Left colon (tissue), 2 donors: ENCODE measurements around the gene NFE2. TPM values are rescaled to one million over a fixed set of nuclear protein-coding genes. Genes with fewer than 3 reads are reported as not detected.
"Not testable (repeated sequence)": the region's sequence is repeated elsewhere in the genome, so short reads cannot be mapped to it uniquely, and the experiment has no call there.

Experiments
- ATAC-seq: fragments of 200-7000 bp; cut with Tn5 transposase; one replicate; pipeline ENCODE4 v1.9.1; 2020; ENCODE audit warnings: mild to moderate bottlenecking, moderate library complexity
- DNase-seq, 2 donors: peaks; one replicate each; pipeline ENCODE4 v3.0.0-alpha.2; 2020
- intact Hi-C, 2 donors: fragments of 100-400 bp; cut with DNase I in 1 of 2; cut with micrococcal nuclease in 1 of 2; formaldehyde crosslinking; loops; one replicate each; pipeline versions ENCODE4 v1.11.2 to v1.14.0; 2022; cut with DNase I, micrococcal nuclease
- total RNA-seq, 2 donors: library from RNA; stranded (reverse); fragmentation: NEBNext Ultra II Directional; extraction: Animal tissue kit (Norgen Biotek cat#: 25700); gene quantifications; one replicate each; pipeline ENCODE4 v1.2.1, GENCODE V29; 2021
- donor health status: DM: no; HTN: no; CAD: no.
- donor health status: DM: yes; HTN: yes; CAD: no.

The NFE2 gene
- total RNA-seq, 2 donors from 2014 or later: 0.14 to 0.18 TPM

DNA sequence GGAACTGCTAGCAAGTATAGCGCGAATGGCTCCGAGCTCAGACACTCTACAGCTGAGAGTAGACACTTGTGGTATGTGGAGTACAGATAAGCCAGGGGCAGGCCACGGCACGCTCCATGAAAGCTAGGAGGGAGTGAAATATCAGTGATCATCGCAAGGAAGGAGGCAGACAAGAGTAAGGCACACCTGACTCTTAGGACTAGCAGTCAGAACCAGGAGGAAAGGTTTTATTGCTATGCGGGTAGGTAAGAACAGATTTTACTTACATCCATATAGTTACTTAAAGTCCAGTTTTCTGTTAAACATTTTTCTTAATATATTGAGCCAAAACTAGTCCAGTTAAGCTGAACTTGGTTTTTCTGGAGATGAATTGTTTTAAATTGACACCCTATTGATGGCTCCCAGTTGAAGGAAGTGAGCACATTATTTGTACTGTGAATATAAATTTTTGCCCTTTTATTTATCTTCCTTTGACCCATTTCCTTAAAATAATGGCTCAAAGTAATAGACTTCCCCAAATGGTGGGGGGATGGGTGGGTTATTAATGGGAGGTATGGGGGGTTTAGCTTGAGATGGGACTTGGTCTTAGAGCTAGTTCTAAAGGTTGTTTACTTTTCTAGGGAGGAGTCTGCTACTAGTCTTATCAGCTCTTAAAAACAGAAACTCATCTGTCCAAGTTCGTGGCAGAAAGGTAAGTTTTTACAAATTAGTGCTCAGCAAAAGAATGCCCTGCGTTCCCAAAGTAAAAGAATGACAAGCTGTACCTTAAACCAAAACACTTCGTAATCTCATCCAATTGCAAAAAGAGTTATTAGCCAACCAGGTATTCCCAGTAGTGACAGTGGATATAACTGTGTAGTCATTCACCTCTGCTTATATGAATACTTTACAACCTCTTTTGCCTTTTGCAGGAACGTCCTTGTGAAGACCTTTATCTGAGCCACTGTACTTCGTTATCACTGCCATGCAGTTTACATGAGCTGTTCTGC is 14.5 kb downstream of the NFE2 start:
- intact Hi-C loops: no loop called here
- ATAC-seq (peak; percentile 44), DNase-seq (no peak)

- intact Hi-C loops: no loop called here
- no peak for ATAC-seq
- no peak for DNase-seq
Measured at GRCh38 chr12:54285150-54286041, 15.4 kb downstream of the NFE2 start.

GRCh38 chr12:54284070-54284780 is 16.6 kb downstream of the NFE2 start:
- intact Hi-C loops, DNase-seq, ATAC-seq: not testable (repeated sequence)

- ATAC-seq (no peak), DNase-seq (peak in 1 of 2 donors; percentile 53)
- intact Hi-C loops: no loop called here
Measured at GRCh38 chr12:54282949-54283593, 17.7 kb downstream of the NFE2 start.

DNA sequence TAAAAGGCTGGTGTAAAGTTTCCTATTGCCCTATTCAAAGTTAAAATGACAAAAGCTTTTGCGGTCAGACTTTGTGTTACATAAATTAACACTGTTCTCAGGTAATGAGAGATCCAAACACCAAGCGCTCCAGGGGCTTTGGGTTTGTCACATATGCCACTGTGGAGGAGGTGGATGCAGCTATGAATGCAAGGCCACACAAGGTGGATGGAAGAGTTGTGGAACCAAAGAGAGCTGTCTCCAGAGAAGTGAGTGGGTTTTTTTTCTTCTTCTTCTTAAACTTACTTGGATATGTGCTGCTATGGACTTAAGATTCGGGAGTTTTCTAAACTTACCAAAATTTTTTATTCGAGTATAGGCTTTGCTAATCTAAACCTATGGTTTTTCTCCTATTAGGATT is 19.1 kb downstream of the NFE2 start:
- ATAC-seq, intact Hi-C loops, DNase-seq: not testable (repeated sequence)

GRCh38 chr12:54281261-54281638 is 19.6 kb downstream of the NFE2 start:
- intact Hi-C loops, DNase-seq, ATAC-seq: not testable (repeated sequence)

DNA sequence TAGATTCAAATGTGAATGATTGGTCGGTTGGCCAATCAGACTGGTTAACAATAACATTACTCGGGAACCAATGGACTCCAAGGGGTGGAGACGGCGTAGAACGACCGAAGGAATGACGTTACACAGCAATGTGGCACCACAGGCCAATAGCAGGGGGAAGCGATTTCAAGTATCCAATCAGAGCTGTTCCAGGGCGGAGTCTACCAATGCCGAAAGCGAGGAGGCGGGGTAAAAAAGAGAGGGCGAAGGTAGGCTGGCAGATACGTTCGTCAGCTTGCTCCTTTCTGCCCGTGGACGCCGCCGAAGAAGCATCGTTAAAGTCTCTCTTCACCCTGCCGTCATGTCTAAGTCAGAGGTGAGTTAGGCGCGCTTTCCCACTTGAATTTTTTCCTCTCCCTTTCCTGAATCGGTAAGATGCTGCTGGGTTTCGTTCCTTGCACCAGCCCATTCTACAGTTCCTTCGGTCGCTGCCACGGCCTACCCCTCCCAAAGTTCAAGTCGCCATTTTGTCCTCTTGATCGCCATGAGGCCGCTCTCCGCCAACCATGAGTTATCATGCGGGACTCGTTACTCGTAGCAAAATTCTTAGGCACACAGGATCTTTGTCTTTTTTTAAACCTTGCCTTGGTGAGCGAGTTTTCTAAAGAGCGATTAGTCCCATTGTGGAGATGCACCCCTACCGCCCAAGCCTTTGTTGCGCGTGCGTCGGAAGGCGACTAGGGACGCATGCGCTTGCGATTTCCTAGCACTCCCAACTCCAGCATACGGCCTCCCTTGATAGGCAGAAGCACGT is 20.2 kb downstream of the NFE2 start, which contains the start of gene HNRNPA1:
Gene HNRNPA1, plus strand, starts transcription at position 259 of the 793 bp plus-strand sequence. Its CDS starts 82 bp downstream, at position 341.
- intact Hi-C loops: no loop called here
- ATAC-seq (peak; percentile 82), DNase-seq (peak; percentile 91 to 99)

- intact Hi-C loops: no loop called here
- peak; percentile 99 for DNase-seq
- ATAC-seq: peak; percentile 71
Measured at GRCh38 chr12:54279632-54280467, 21.0 kb downstream of the NFE2 start, which contains the start of gene CBX5. Gene CBX5, minus strand, starts transcription at chr12:54280122. Its CDS starts 22,472 bp downstream, at chr12:54257650.

DNA sequence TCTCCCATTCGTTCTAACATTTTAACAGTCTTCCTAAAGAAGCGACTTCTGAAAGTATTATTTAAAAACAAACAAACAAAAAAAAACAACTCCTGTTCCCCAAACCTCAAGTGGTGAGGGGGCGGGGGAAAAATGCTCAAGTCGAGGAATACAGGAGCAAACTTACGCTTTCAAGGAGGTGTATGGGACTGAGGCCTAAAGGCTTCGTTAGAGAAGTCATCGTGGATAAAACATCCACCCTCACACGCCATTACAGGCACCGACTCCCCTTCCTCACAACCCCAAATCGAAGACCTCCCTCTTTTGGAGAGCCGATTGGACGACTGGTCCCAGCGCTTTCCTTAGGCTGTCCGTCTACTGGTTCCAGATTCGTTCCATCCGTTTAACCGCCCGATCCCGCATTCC is 21.6 kb downstream of the NFE2 start:
- intact Hi-C loops: no loop called here
- DNase-seq: no peak

GRCh38 chr12:54277823-54278276 is 23.0 kb downstream of the NFE2 start:
- intact Hi-C loops: no loop called here
- DNase-seq (no peak), ATAC-seq (no peak)

More for the DNA sequence above, 21.6 kb downstream of the NFE2 start:
- ATAC-seq: no peak

DNA sequence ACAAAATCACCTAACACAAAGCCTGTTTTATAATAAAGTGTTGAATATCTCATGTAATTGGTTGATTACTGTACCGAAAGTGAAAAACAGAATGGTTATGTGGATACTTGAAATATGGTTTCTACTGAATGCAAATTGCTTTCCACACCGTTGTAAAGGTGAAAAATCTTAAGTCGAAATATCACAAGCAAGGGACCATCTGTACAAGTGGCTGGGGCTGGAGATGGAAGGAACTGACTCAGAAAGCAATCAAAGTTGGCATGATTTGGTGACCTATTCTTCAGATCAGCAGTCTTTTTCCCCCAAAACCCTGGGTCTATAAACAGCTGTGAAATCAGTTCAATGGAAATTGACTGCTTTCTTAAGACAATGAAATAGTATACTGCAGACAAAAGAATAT is 24.4 kb downstream of the NFE2 start:
- no peak for DNase-seq
- intact Hi-C loops: no loop called here
- no peak for ATAC-seq

DNA sequence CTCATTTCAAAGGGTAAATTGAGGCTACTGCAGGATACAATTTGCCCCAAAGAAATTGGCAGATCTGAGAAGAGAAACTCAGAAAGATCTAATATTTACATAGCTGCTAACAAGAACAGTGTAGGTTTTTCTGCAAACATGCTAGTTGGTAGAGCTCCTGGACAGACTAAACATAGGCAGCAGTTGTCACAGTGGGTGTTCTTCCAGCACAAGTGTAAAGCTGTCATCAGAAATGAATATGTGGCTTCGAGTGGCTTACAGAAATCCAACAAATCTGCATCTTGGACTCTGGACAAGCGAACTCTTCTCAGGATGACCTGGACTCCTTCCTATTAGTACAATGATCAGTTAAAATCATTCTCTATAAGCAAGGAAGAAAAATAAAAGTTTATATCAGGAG is 26.8 kb downstream of the NFE2 start:
- ATAC-seq (no peak), DNase-seq (no peak)
- intact Hi-C loops: no loop called here

DNA sequence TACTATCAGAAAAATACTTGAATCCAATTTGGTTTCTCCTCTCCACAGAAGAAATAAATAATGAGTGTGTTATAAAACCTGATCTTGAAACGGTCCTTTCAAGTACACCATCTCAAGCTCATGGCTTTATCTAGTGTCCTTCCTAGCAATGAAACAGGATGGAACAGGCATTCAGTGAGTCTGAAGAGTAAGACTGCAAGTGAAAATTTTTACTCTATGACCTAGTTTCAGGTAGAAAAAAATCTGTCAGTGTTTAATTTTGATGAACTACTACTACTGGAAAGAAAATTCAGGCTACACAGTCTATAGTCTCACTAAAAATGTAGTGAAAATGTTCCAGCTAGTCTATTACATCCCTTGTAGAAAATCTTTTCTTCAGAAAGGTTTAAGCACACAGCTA is 28.6 kb downstream of the NFE2 start:
- intact Hi-C loops: no loop called here
- ATAC-seq: no peak
- no peak for DNase-seq

- ATAC-seq (no peak), DNase-seq (no peak)
- intact Hi-C loops: no loop called here
Measured at GRCh38 chr12:54270345-54270744, 30.5 kb downstream of the NFE2 start.

- ATAC-seq (no peak), DNase-seq (no peak)
- intact Hi-C loops: no loop called here
Measured at GRCh38 chr12:54266852-54267251, 34.0 kb downstream of the NFE2 start.

- ATAC-seq (no peak), DNase-seq (no peak)
- intact Hi-C loops: no loop called here
Measured at GRCh38 chr12:54265364-54265812, 35.4 kb downstream of the NFE2 start.
